ENCODE measurements around the gene AP1G2. TPM values are rescaled to one million over a fixed set of nuclear protein-coding genes. Genes with fewer than 3 reads are reported as not detected.
A peak's percentile ranks its signal among the peaks of the same experiment; 100 is the strongest.

Gene AP1G2
- total and polyA plus RNA-seq, 2 of the 13 experiments (the other 11 are each of a cell fraction or from before 2014, with no cell fraction given): 96.9 to 611 TPM

GRCh38 chr14:23613242-23614070 is 45.9 kb upstream of the AP1G2 start (continued):
- TF ChIP-seq, protein P1, sequence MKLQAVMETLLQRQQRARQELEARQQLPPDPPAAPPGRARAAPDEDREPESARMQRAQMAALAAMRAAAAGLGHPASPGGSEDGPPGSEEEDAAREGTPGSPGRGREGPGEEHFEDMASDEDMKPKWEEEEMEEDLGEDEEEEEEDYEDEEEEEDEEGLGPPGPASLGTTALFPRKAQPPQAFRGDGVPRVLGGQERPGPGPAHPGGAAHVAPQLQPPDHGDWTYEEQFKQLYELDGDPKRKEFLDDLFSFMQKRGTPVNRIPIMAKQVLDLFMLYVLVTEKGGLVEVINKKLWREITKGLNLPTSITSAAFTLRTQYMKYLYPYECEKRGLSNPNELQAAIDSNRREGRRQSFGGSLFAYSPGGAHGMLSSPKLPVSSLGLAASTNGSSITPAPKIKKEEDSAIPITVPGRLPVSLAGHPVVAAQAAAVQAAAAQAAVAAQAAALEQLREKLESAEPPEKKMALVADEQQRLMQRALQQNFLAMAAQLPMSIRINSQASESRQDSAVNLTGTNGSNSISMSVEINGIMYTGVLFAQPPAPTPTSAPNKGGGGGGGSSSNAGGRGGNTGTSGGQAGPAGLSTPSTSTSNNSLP (IDR thresholded peaks at IDR 0.05; ENCODE audit: low read depth, low read length): peak; percentile 99
- TF ChIP-seq ZBTB3 (CRISPR knock-in tag; IDR thresholded peaks at IDR 0.05; ENCODE audit: borderline replicate concordance, low read depth) (no peak), NFIB (CRISPR knock-in tag; IDR thresholded peaks at IDR 0.05; ENCODE audit: borderline replicate concordance) (no peak), ZNF333 (CRISPR knock-in tag; IDR thresholded peaks at IDR 0.05; ENCODE audit: borderline replicate concordance) (no peak), RAD21 (CRISPR knock-in tag; IDR thresholded peaks at IDR 0.05) (no peak; the same call in 1 of the 2 replicates), ZNF501 (CRISPR knock-in tag; IDR thresholded peaks at IDR 0.05) (no peak), KDM2A (CRISPR knock-in tag; IDR thresholded peaks at IDR 0.05; ENCODE audit: borderline replicate concordance, low read depth) (peak; percentile 68; the same call in 1 of the 2 replicates), PRDM4 (CRISPR knock-in tag; IDR thresholded peaks at IDR 0.05; ENCODE audit: borderline replicate concordance) (no peak), RBFOX2 (IDR thresholded peaks at IDR 0.05; ENCODE audit: low read depth, low read length) (peak; percentile 27; the same call in 1 of the 2 replicates), AKAP8 (CRISPR knock-in tag; IDR thresholded peaks at IDR 0.05) (peak; percentile 76), EP300 (IDR thresholded peaks at IDR 0.05; ENCODE audit: low read depth in 2 of 2, low read length in 2 of 2) (peak; percentile 46 to 95; a peak in 2 of 4 replicates), EP300 (CRISPR knock-in tag; IDR thresholded peaks at IDR 0.05; ENCODE audit: borderline replicate concordance) (peak; percentile 89), TAF1 (CRISPR knock-in tag; IDR thresholded peaks at IDR 0.05) (peak; percentile 46), PAWR (CRISPR knock-in tag; IDR thresholded peaks at IDR 0.05; ENCODE audit: borderline replicate concordance) (no peak), THAP7 (CRISPR knock-in tag; IDR thresholded peaks at IDR 0.05) (no peak), ZSCAN21 (CRISPR knock-in tag; IDR thresholded peaks at IDR 0.05; ENCODE audit: borderline replicate concordance) (no peak), ZNF251 (CRISPR knock-in tag; IDR thresholded peaks at IDR 0.05) (no peak), KDM1A (CRISPR knock-in tag; IDR thresholded peaks at IDR 0.05) (peak; percentile 100), MAFG (CRISPR knock-in tag; IDR thresholded peaks at IDR 0.05) (no peak), SIN3A (IDR thresholded peaks at IDR 0.05; ENCODE audit: borderline replicate concordance, low read depth, low read length) (0 out of 2 replicates have a peak, but pooled peaks have one; percentile 28), CENPT (CRISPR knock-in tag; IDR thresholded peaks at IDR 0.05; ENCODE audit: low read depth) (no peak), SALL2 (CRISPR knock-in tag; IDR thresholded peaks at IDR 0.05) (no peak)
- TF ChIP-seq, protein P2, sequence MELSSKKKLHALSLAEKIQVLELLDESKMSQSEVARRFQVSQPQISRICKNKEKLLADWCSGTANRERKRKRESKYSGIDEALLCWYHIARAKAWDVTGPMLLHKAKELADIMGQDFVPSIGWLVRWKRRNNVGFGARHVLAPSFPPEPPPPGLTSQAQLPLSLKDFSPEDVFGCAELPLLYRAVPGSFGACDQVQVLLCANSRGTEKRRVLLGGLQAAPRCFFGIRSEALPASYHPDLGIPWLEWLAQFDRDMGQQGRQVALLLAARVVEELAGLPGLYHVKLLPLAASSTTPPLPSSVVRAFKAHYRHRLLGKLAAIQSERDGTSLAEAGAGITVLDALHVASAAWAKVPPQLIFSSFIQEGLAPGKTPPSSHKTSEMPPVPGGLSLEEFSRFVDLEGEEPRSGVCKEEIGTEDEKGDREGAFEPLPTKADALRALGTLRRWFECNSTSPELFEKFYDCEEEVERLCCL (CRISPR knock-in tag; IDR thresholded peaks at IDR 0.05; ENCODE audit: borderline replicate concordance): no peak
